ENCODE measurements around the gene ZNF425.
"Not testable (repeated sequence)": the region's sequence is repeated elsewhere in the genome, so short reads cannot be mapped to it uniquely, and the experiment has no call there.

ZNF425 gene

GRCh38 chr7:149125863-149126661 is at the start of gene ZNF425:
TSS of gene ZNF425 (minus strand) at chr7:149126324. CDS start at chr7:149126213, 111 bp downstream.
- DNase-seq (ENCODE audit: low spot score): peak; percentile 95

DNA sequence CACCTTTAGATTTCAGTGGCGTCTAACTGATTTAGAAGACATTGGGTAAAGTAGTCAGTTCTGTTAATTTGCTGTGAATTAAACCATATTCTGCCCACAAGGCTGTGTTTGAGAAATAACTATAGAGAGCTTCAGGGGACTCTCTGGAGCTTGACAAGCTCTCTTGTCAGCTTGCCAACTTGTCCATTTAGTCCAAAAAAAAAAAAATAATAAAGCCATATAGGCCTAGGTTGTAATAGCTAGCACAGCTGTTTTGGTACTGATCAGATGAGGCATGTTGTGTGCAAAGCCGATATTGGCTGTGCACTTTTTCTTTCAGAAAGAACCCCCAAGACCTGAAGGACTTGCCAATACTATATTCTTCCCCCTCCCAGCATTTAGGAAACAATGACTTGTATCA is 49.0 kb upstream of the ZNF425 start:
- DNase-seq (ENCODE audit: low spot score): no peak

DNA sequence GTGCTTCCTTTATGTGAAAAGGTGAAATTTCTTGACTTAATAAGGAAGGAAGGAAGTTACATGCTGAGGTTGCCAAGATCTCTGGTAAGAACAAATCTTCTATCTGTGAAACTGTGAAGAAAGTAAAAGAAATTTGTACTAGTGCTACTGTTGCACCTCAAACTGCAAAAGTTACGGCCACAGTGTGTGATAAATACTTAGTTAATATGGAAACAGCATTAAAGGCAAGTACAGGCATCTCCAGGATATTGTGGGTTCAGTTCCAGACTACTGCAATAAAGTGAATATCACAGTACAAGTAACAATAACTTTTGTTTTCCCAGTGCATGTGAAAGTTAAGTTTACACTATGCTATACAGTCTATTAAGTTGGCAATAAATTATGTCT is 46.4 kb upstream of the ZNF425 start:
- no peak for DNase-seq (ENCODE audit: low spot score)

- peak; percentile 87 for DNase-seq (ENCODE audit: low spot score)
Observed at GRCh38 chr7:149171892-149172533, 45.9 kb upstream of the ZNF425 start.

GRCh38 chr7:149166630-149167352 is 40.7 kb upstream of the ZNF425 start:
- DNase-seq (ENCODE audit: low spot score): no peak

- no peak for DNase-seq (ENCODE audit: low spot score)
Observed at GRCh38 chr7:149166142-149166541, 40.0 kb upstream of the ZNF425 start.

DNA sequence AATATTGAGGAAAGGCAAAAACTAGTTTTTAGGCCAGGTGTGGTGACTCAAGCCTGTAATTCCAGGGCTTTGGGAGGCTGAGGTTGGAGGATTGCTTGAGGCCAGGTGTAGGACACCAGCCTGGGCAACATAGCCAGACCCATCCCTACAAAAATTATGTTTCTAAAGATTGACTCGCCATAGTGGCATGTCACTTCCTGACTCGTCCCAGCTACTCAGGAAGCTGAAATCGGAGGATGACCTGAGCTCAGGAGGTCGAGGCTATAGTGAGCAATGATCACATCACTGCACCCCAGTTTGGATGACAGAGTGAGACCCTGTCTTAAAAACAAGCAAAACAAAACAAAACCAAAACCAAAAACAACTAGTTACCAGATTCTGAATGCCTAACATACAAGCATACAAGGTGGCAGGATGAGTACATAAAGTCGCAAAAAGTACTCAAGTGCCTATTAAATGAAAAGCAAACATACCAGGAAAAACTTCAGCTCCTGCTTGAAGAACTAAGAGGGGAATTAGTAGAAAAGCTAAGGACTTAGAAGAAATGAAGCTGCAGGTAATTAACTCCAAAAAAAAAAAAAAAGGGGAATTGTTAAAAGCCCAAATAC is 35.2 kb upstream of the ZNF425 start:
- DNase-seq (ENCODE audit: low spot score): peak; percentile 81

- DNase-seq (ENCODE audit: low spot score): peak; percentile 6
Observed at GRCh38 chr7:149156898-149157297, 30.8 kb upstream of the ZNF425 start.

GRCh38 chr7:149154056-149154455 is 27.9 kb upstream of the ZNF425 start:
- DNase-seq (ENCODE audit: low spot score): no peak

GRCh38 chr7:149153346-149153745 is 27.2 kb upstream of the ZNF425 start:
- no peak for DNase-seq (ENCODE audit: low spot score)

- peak; percentile 72 for DNase-seq (ENCODE audit: low spot score)
Observed at GRCh38 chr7:149150981-149151380, 24.9 kb upstream of the ZNF425 start.

GRCh38 chr7:149147752-149148653 is 21.9 kb upstream of the ZNF425 start:
- DNase-seq (ENCODE audit: low spot score): peak; percentile 66

GRCh38 chr7:149147072-149147751 is 21.1 kb upstream of the ZNF425 start, which contains the start of gene ZNF398:
TSS of gene ZNF398 (plus strand) at chr7:149147453. CDS start at chr7:149147743, 290 bp downstream.
- DNase-seq (ENCODE audit: low spot score): peak; percentile 83

DNA sequence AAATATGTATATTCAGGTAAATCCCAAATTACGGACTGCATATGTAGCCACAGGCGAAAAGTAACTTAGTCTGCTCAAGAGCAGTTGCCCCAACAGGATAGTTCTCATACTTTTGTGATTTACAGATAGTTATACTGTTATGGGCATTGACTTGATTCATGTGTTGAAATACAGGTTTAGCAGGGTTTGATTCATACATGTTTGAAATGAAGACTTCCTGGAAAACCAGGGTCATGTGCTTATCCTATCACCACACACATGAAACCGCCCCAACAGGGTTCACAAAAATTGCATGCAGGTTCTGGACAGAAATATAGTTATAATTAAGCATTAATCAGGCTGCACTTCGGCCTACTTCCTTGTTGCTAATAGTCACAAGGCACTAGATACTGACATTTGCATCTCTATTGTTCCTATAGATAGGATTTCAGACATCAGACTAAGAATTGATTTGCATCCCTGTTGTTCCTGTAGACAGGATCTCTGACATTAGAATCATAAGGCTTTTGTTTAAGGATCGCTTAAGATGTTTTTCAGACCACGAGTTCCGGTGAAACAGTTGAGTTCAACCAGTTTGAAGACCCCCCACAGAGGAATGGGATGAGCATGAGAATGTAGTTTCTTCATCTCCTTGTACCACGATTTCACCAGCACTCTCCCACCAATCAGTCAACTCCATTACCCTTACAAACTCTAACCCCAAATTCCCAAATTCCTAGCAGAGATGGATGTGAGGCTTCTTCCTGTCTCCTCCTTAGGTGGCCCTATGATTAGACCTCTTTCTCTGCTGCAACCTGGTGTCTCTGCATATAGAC is 19.1 kb upstream of the ZNF425 start:
- DNase-seq (ENCODE audit: low spot score): peak; percentile 59

DNA sequence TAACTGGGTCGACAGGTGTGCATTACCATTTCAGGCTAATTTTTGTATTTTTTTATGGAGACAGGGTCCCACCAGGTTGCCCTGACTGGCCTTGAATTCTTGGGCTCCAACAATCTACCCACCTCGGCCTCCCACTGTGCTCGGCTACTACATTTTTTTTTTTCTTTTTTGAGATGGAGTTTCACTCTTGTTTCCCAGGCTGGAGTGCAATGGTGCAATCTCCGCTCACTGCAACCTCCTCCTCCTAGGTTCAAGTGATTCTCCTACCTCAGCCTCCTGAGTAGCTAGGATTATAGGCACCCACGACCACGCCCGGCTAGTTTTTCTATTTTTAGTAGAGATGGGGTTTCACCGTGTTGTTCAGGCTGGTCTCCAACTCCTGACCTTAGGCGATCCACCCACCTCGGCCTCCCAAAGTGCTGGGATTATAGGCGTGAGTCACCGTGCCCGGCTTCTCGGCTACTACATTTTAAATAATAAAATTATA is 18.4 kb upstream of the ZNF425 start:
- DNase-seq (ENCODE audit: low spot score): not testable (repeated sequence)

GRCh38 chr7:149141893-149142292 is 15.8 kb upstream of the ZNF425 start:
- no peak for DNase-seq (ENCODE audit: low spot score)

DNA sequence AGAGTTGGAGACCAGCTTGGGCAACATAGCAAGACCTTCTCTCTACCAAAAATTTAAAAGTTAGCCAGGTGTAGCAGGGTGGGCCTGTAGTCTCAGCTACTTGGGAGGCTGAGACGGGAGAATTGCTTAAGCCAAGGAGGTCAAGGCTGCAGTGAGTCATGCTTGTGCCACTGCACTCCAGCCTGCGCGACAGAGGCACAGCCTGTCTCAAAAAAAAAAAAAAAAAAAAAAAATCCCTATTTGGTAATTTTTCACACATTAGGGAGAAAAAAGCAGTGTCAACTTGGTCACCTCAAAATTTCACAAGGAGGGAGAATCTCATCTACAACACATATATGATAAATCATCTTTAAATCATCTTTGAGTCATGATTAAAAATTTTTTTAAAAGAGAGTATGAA is 14.7 kb upstream of the ZNF425 start:
- DNase-seq (ENCODE audit: low spot score): no peak

- no peak for DNase-seq (ENCODE audit: low spot score)
Observed at GRCh38 chr7:149136118-149136517, 10.0 kb upstream of the ZNF425 start.

GRCh38 chr7:149133028-149133710 is 7.0 kb upstream of the ZNF425 start:
- no peak for DNase-seq (ENCODE audit: low spot score)
